Neural progenitor cell (in vitro differentiated cells): Measurements from ENCODE around the gene ATP13A3.

Source experiments
- EZH2 ChIP-seq: fragments of 200-600 bp; sonication (generic); IDR thresholded peaks from 2 replicates; pipeline ENCODE4 v1.6.1; 2017; ENCODE audit warnings: antibody characterized with exemption, mild to moderate bottlenecking, moderate library complexity
- EZH2phosphoT487 ChIP-seq: fragments of 200-600 bp; sonication (generic); IDR thresholded peaks from 2 replicates; pipeline ENCODE4 v1.6.1; 2017; ENCODE audit warnings: antibody characterized with exemption
- TF ChIP-seq, protein P1 (sequence below): fragments of 200-600 bp; sonication (generic); IDR thresholded peaks from 2 replicates; pipeline ENCODE4 v1.5.1; 2017; ENCODE audit warnings: antibody characterized with exemption, mild to moderate bottlenecking

DNA sequence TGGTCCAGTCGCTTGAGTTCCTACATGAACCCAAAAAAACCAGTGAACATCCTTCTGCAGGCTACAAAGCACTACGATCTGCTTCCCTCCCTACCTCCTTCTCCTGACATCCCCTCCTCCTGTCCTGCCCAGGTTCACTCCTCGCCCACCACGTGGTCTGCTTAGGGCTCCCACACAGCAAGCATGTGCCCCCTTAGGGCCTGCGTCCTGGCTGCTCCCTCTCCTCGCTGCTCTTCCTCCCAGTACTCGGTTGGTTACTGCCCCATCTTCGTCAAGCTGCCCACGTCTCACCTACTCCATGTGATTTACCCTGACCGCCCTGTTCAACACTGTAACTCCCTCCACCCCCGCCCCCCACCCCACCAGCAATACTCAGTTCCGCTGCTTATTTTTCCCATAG lies 20.8 kb upstream of the ATP13A3 start:
- TF ChIP-seq, protein P1, sequence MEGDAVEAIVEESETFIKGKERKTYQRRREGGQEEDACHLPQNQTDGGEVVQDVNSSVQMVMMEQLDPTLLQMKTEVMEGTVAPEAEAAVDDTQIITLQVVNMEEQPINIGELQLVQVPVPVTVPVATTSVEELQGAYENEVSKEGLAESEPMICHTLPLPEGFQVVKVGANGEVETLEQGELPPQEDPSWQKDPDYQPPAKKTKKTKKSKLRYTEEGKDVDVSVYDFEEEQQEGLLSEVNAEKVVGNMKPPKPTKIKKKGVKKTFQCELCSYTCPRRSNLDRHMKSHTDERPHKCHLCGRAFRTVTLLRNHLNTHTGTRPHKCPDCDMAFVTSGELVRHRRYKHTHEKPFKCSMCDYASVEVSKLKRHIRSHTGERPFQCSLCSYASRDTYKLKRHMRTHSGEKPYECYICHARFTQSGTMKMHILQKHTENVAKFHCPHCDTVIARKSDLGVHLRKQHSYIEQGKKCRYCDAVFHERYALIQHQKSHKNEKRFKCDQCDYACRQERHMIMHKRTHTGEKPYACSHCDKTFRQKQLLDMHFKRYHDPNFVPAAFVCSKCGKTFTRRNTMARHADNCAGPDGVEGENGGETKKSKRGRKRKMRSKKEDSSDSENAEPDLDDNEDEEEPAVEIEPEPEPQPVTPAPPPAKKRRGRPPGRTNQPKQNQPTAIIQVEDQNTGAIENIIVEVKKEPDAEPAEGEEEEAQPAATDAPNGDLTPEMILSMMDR: no peak
- no peak for TF ChIP-seq EZH2
- no peak for TF ChIP-seq EZH2phosphoT487
